GM21529 (cell line): ENCODE data around the gene UNC5B.

Experiments used
- ATAC-seq: cut with Tn5 transposase; IDR thresholded peaks from one replicate; pipeline ENCODE4 v1.9.1; 2021; ENCODE audit not compliant: unreplicated experiment

The UNC5B gene

GRCh38 chr10:71239131-71239915, 27.0 kb downstream of the UNC5B start:
- no peak for ATAC-seq

- ATAC-seq: no peak
Measured at GRCh38 chr10:71239946-71240795, 27.8 kb downstream of the UNC5B start.

GRCh38 chr10:71241114-71241829, 28.9 kb downstream of the UNC5B start:
- ATAC-seq: no peak

- no peak for ATAC-seq
Measured at GRCh38 chr10:71241830-71242621, 29.7 kb downstream of the UNC5B start.

GRCh38 chr10:71242622-71243009, 30.2 kb downstream of the UNC5B start:
- no peak for ATAC-seq

- ATAC-seq: no peak
Measured at GRCh38 chr10:71243756-71244395, 31.5 kb downstream of the UNC5B start.

- no peak for ATAC-seq
Measured at GRCh38 chr10:71244431-71245419, 32.4 kb downstream of the UNC5B start.

GRCh38 chr10:71245420-71246325, 33.3 kb downstream of the UNC5B start:
- ATAC-seq: no peak

- ATAC-seq: no peak
Measured at GRCh38 chr10:71246591-71247413, 34.4 kb downstream of the UNC5B start.

- ATAC-seq: no peak
Measured at GRCh38 chr10:71247414-71247705, 35.0 kb downstream of the UNC5B start.

- no peak for ATAC-seq
Measured at GRCh38 chr10:71247804-71248203, 35.4 kb downstream of the UNC5B start.

GRCh38 chr10:71248210-71248609, 35.8 kb downstream of the UNC5B start:
- ATAC-seq: no peak

- ATAC-seq: no peak
Measured at GRCh38 chr10:71249996-71250395, 37.6 kb downstream of the UNC5B start.

- ATAC-seq: no peak
Measured at GRCh38 chr10:71250405-71250804, 38.0 kb downstream of the UNC5B start.

- no peak for ATAC-seq
Measured at GRCh38 chr10:71250842-71251241, 38.5 kb downstream of the UNC5B start.

GRCh38 chr10:71251319-71251718, 38.9 kb downstream of the UNC5B start:
- no peak for ATAC-seq

- no peak for ATAC-seq
Measured at GRCh38 chr10:71252220-71252619, 39.9 kb downstream of the UNC5B start.
